ENCODE results near the gene SCRN3. TPM values are rescaled to one million over a fixed set of nuclear protein-coding genes. Genes with fewer than 3 reads are reported as not detected.

Gene SCRN3
- polyA plus RNA-seq, 2 of the 4 experiments (the other 2 are of a cell fraction), result 24.4 to 28.5 TPM

GRCh38 chr2:174439950-174440349, 44.4 kb downstream of the SCRN3 start:
- TF ChIP-seq EP300 (IDR thresholded peaks at IDR 0.05) (no peak), REST (IDR thresholded peaks at IDR 0.05) (no peak), TP53 (CRISPR knock-in tag; IDR thresholded peaks at IDR 0.05) (no peak), SREBF2 (IDR thresholded peaks at IDR 0.05) (no peak), MAFK (IDR thresholded peaks at IDR 0.05; ENCODE audit: partially characterized antibody) (no peak), FOXS1 (CRISPR knock-in tag; IDR thresholded peaks at IDR 0.05) (no peak), NFE2L2 (conservative IDR thresholded peaks at IDR 0.05; ENCODE audit: low read length) (no peak), HEYL (CRISPR knock-in tag; IDR thresholded peaks at IDR 0.05) (no peak), CEBPB (IDR thresholded peaks at IDR 0.05) (no peak), HOXB13 (CRISPR knock-in tag; IDR thresholded peaks at IDR 0.05; ENCODE audit: low read depth) (no peak)
- TF ChIP-seq, protein P1, sequence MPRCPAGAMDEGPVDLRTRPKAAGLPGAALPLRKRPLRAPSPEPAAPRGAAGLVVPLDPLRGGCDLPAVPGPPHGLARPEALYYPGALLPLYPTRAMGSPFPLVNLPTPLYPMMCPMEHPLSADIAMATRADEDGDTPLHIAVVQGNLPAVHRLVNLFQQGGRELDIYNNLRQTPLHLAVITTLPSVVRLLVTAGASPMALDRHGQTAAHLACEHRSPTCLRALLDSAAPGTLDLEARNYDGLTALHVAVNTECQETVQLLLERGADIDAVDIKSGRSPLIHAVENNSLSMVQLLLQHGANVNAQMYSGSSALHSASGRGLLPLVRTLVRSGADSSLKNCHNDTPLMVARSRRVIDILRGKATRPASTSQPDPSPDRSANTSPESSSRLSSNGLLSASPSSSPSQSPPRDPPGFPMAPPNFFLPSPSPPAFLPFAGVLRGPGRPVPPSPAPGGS (IDR thresholded peaks at IDR 0.05), result no peak
- TF ChIP-seq, protein P2, sequence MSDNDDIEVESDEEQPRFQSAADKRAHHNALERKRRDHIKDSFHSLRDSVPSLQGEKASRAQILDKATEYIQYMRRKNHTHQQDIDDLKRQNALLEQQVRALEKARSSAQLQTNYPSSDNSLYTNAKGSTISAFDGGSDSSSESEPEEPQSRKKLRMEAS (IDR thresholded peaks at IDR 0.05), result no peak
- DNase-seq (ENCODE audit: low read depth in 1 of 2, low spot score in 1 of 2), result no peak
- ATAC-seq, result no peak
- Histone ChIP-seq H3K27ac (no peak overlapping the region), H3K9me3 (no peaks in the 10 kb centered on the region), H3K4me1 (peaks cover 12% of the 10 kb centered on the region), H3K4me2 (no peak overlapping the region), H3K4me3 (no peak overlapping the region)
- 87% methylated on average over 2 of the region's 2 CpGs for WGBS (ENCODE audit: missing lambda C conversion rate)
- CTCF ChIA-PET, result interaction anchor here (0.8 kb wide), 1 partner anchor 508 kb away, joined by 3 read pairs; no protein-coding TSS in a partner anchor
- POLR2A ChIA-PET, result no interaction called here
- FAIRE-seq, result no peak

DNA sequence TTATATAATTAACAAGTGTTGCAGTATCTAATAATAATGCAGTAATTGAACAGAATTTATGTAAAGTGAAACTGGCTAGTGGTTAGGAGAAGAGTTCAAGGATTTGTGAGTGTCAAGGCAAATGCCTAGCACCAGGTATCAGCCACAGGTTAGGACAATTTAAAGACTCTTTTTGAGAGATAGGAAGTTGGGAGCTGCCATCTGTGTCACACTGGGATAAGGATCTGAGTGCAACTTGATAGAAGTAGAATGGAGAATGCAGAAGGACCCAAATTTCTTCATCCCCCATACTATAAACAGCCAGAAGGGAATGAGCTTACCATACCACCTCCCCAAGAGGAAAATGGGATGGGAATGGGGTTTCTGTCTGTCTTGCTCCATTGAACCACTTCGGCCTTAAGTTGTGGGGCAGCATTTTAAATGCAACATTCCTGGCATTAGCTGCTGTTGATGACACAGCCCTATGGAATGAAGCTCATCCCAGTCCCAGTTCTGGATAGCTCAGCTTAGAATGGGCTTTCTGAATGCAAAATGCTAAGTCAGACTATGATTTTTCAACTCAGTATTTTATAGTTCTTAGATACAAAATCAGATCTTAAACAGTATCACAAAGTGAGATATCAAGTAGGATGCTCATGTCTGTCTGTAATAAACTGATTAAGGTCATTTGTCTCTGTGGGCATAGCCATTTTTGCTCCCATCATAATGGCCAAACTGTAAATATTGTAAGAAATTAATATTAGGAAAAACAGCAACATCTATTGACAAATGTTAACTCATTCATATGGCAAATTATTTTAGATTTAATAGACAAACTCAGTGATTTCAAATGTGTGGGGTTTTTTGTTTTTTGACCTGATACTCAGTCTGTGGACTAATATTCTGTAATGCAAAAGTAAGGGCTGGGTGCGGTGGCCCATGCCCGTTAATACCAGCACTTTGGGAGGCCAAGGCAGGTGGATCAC, 47.3 kb downstream of the SCRN3 start:
- peak; percentile 43 for FAIRE-seq
- H3K4me3 ChIP-seq, result no peak overlapping the region
- peak overlapping the region; percentile 50 for H3K4me2 ChIP-seq
- ATAC-seq, result peak; percentile 86 to 89
- H3K9me3 ChIP-seq, result no peaks in the 10 kb centered on the region
- H3K4me1 ChIP-seq, result peaks cover 12% of the 10 kb centered on the region
- H3K27ac ChIP-seq, result peak overlapping the region in 1 of 2 experiments; percentile 39; a peak in 1 of 6 replicates
- peak; percentile 15 to 33 for DNase-seq (ENCODE audit: low read depth in 1 of 2, low spot score in 1 of 2)
- peak; percentile 19; the same call in 1 of the 3 replicates for TF ChIP-seq CTCF (IDR thresholded peaks at IDR 0.05)
- no peak for TF ChIP-seq EHF (CRISPR knock-in tag; IDR thresholded peaks at IDR 0.05)
- no peak for TF ChIP-seq FOSL2 (IDR thresholded peaks at IDR 0.05)
- TF ChIP-seq FOSL2 (CRISPR knock-in tag; IDR thresholded peaks at IDR 0.05), result 0 out of 2 replicates have a peak, but pooled peaks have one; percentile 15
- WGBS (ENCODE audit: missing lambda C conversion rate), result 51% methylated on average over 3 of the region's 3 CpGs
- POLR2A ChIA-PET, result no interaction called here
- CTCF ChIA-PET, result interaction anchor here (1.0 kb wide), 1 partner anchor 20 kb away, joined by 5 read pairs; no protein-coding TSS in a partner anchor

Measured in A549 (cell line).